Astrocyte (in vitro differentiated cells and primary cell): Measurements from ENCODE around the gene ARHGAP6. TPM values are rescaled to one million over a fixed set of nuclear protein-coding genes. Genes with fewer than 3 reads are reported as not detected.

ENCODE experiments used
- DNase-seq: peaks from one replicate; pipeline ENCODE4 v3.0.0-alpha.2; 2010; ENCODE audit warnings: low read depth
- FAIRE-seq: peaks from 2 replicates; lab custom pipeline; 2011; peaks lifted over from hg19 to GRCh38; lab: Jason Lieb, UNC
- H2AFZ ChIP-seq: 2 replicates; pipeline ENCODE4 v1.6.0; 2012; ENCODE audit warnings: low read depth, low read length, inconsistent platforms
- H3K27ac ChIP-seq: 2 replicates; pipeline ENCODE4 v1.5.1; 2011; ENCODE audit warnings: low read depth, low read length, inconsistent platforms
- H3K27me3 ChIP-seq: 2 replicates; pipeline ENCODE4 v1.6.0; 2011; ENCODE audit warnings: low read length, inconsistent platforms; ENCODE audit not compliant: insufficient read depth
- H3K36me3 ChIP-seq: 2 replicates; pipeline ENCODE4 v1.5.1; 2011; ENCODE audit warnings: low read length, inconsistent platforms; ENCODE audit not compliant: insufficient read depth
- H3K4me1 ChIP-seq: 2 replicates; pipeline ENCODE4 v1.5.1; 2011; ENCODE audit warnings: low read length, inconsistent platforms; ENCODE audit not compliant: insufficient read depth
- H3K4me2 ChIP-seq: 2 replicates; pipeline ENCODE4 v1.6.0; 2012; ENCODE audit warnings: low read length, inconsistent platforms
- H3K4me3 ChIP-seq: 2 replicates; pipeline ENCODE4 v1.5.1; 2011; ENCODE audit warnings: low read depth, mild to moderate bottlenecking, low read length, inconsistent platforms; ENCODE audit not compliant: insufficient read depth
- H3K79me2 ChIP-seq: 2 replicates; pipeline ENCODE4 v1.6.0; 2012; ENCODE audit warnings: mild to moderate bottlenecking, low read length, inconsistent platforms; ENCODE audit not compliant: insufficient read depth
- H3K9ac ChIP-seq: 2 replicates; pipeline ENCODE4 v1.6.0; 2012; ENCODE audit warnings: mild to moderate bottlenecking, low read length, inconsistent platforms
- H3K9me3 ChIP-seq: 2 replicates; pipeline ENCODE4 v1.5.1; 2012; ENCODE audit warnings: low read depth, mild to moderate bottlenecking, low read length, inconsistent platforms; ENCODE audit not compliant: insufficient read depth
- H4K20me1 ChIP-seq: 2 replicates; pipeline ENCODE4 v1.6.0; 2012; ENCODE audit warnings: low read length, inconsistent platforms; ENCODE audit not compliant: insufficient read depth
- H3K27ac Mint-ChIP-seq: one replicate; pipeline ENCODE4 v1.8.0; 2021; ENCODE audit warnings: mild to moderate bottlenecking, mixed read lengths; ENCODE audit not compliant: unreplicated experiment
- H3K27me3 Mint-ChIP-seq: one replicate; pipeline ENCODE4 v1.8.0; 2021; ENCODE audit warnings: low read depth, mixed read lengths; ENCODE audit not compliant: unreplicated experiment
- H3K36me3 Mint-ChIP-seq: one replicate; pipeline ENCODE4 v1.8.0; 2021; ENCODE audit warnings: low read depth, mixed read lengths; ENCODE audit not compliant: unreplicated experiment
- H3K4me1 Mint-ChIP-seq: one replicate; pipeline ENCODE4 v1.8.0; 2021; ENCODE audit warnings: low read depth, mixed read lengths; ENCODE audit not compliant: unreplicated experiment
- H3K4me3 Mint-ChIP-seq: one replicate; pipeline ENCODE4 v1.8.0; 2021; ENCODE audit warnings: mild to moderate bottlenecking, moderate library complexity, mixed read lengths; ENCODE audit not compliant: unreplicated experiment
- H3K9me3 Mint-ChIP-seq: one replicate; pipeline ENCODE4 v1.8.0; 2021; ENCODE audit warnings: mild to moderate bottlenecking, mixed read lengths; ENCODE audit not compliant: unreplicated experiment
- EZH2 ChIP-seq: IDR thresholded peaks from 2 replicates; pipeline ENCODE4 v1.6.1; 2012; ENCODE audit warnings: mild to moderate bottlenecking, low read length, inconsistent platforms; ENCODE audit not compliant: insufficient read depth
- total RNA-seq: library from RNA; stranded (reverse); gene quantifications from 2 replicates; pipeline ENCODE4 v1.2.1, GENCODE V29; 2021
- TF ChIP-seq, protein P1 (sequence below): IDR thresholded peaks from 2 replicates; pipeline ENCODE4 v1.5.1; 2011; ENCODE audit warnings: low read depth, mild to moderate bottlenecking, inconsistent platforms, low read length, moderate library complexity; ENCODE audit not compliant: insufficient read depth

Gene ARHGAP6
- total RNA-seq, 1 donor from 2014 or later: 0.30 TPM

GRCh38 chrX:11540532-11541377 is 125.0 kb downstream of the ARHGAP6 start:
- no peaks in the 10 kb centered on the region for H3K36me3 ChIP-seq
- Mint-ChIP-seq H3K9me3 (no peaks in the 10 kb centered on the region), H3K27ac (no peak overlapping the region), H3K36me3 (no peaks in the 10 kb centered on the region), H3K4me1 (no peaks in the 10 kb centered on the region), H3K4me3 (no peak overlapping the region), H3K27me3 (peaks cover 5% of the 10 kb centered on the region)
- H2AFZ ChIP-seq: no peak overlapping the region
- no peak overlapping the region for H3K9ac ChIP-seq
- H3K27me3 ChIP-seq: no peaks in the 10 kb centered on the region
- no peak overlapping the region for H3K27ac ChIP-seq
- H3K4me1 ChIP-seq: no peaks in the 10 kb centered on the region
- H3K4me3 ChIP-seq: no peak overlapping the region
- TF ChIP-seq EZH2: no peak
- TF ChIP-seq, protein P1, sequence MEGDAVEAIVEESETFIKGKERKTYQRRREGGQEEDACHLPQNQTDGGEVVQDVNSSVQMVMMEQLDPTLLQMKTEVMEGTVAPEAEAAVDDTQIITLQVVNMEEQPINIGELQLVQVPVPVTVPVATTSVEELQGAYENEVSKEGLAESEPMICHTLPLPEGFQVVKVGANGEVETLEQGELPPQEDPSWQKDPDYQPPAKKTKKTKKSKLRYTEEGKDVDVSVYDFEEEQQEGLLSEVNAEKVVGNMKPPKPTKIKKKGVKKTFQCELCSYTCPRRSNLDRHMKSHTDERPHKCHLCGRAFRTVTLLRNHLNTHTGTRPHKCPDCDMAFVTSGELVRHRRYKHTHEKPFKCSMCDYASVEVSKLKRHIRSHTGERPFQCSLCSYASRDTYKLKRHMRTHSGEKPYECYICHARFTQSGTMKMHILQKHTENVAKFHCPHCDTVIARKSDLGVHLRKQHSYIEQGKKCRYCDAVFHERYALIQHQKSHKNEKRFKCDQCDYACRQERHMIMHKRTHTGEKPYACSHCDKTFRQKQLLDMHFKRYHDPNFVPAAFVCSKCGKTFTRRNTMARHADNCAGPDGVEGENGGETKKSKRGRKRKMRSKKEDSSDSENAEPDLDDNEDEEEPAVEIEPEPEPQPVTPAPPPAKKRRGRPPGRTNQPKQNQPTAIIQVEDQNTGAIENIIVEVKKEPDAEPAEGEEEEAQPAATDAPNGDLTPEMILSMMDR: no peak
- DNase-seq: no peak
- H3K79me2 ChIP-seq: no peaks in the 10 kb centered on the region
- H4K20me1 ChIP-seq: no peaks in the 10 kb centered on the region
- FAIRE-seq: peak; percentile 20
- no peak overlapping the region for H3K4me2 ChIP-seq
- H3K9me3 ChIP-seq: no peaks in the 10 kb centered on the region

GRCh38 chrX:11537141-11537540 is 128.6 kb downstream of the ARHGAP6 start:
- Histone ChIP-seq H3K27ac (no peak overlapping the region), H3K4me2 (no peak overlapping the region), H3K9ac (no peak overlapping the region), H3K36me3 (no peaks in the 10 kb centered on the region), H2AFZ (no peak overlapping the region), H3K79me2 (no peaks in the 10 kb centered on the region), H3K9me3 (no peaks in the 10 kb centered on the region), H3K27me3 (no peaks in the 10 kb centered on the region), H4K20me1 (no peaks in the 10 kb centered on the region), H3K4me3 (no peak overlapping the region), H3K4me1 (no peaks in the 10 kb centered on the region)
- Mint-ChIP-seq H3K36me3 (no peaks in the 10 kb centered on the region), H3K4me1 (no peaks in the 10 kb centered on the region), H3K27me3 (peaks cover 5% of the 10 kb centered on the region), H3K9me3 (no peaks in the 10 kb centered on the region), H3K4me3 (no peak overlapping the region), H3K27ac (no peak overlapping the region)
- DNase-seq (no peak), FAIRE-seq (peak; percentile 67)
- TF ChIP-seq, protein P1: no peak
- TF ChIP-seq EZH2: no peak
